HG02943 (cell line): Measurements from ENCODE around the gene ITGA3.

ENCODE experiments used
- ATAC-seq: cut with Tn5 transposase; IDR thresholded peaks from one replicate; pipeline ENCODE4 v1.9.1; 2021; ENCODE audit warnings: mild to moderate bottlenecking, low read depth, moderate library complexity; ENCODE audit not compliant: unreplicated experiment

Gene ITGA3

DNA sequence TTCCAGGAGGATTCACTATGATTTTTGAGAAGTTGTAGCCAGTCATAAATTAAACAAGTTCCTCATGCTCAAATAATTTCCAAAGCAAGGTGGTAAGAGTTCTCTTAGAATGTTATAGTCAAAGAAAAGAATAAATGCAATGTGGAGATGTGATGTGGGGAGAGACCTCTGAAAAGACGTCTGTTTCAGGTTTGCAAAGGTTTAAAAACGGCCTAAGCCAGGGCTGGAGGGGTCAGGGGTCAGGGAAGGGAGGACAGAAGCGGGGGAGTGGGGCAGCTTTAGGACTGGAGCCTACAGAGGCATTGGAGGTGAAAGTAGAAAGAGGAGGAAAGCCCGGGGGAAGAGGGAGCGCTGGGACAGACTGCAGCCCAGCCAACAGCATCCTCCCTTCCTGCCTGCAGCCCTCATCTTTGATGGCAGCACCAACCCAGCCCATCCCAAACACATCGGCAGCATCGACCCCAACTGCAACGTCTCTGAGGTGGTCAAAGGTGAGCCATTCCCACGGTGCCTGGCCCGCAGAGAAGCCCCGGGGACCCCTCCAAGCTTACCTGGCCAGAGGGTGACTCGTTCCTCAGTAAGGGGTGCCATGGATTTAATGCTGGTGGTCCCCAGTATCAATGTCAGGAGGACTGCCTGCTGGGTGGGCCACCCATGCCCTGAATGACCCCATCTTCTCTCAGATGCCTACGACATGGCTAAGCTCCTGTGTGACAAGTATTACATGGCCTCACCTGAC is 50.7 kb downstream of the ITGA3 start:
- ATAC-seq = no peak

DNA sequence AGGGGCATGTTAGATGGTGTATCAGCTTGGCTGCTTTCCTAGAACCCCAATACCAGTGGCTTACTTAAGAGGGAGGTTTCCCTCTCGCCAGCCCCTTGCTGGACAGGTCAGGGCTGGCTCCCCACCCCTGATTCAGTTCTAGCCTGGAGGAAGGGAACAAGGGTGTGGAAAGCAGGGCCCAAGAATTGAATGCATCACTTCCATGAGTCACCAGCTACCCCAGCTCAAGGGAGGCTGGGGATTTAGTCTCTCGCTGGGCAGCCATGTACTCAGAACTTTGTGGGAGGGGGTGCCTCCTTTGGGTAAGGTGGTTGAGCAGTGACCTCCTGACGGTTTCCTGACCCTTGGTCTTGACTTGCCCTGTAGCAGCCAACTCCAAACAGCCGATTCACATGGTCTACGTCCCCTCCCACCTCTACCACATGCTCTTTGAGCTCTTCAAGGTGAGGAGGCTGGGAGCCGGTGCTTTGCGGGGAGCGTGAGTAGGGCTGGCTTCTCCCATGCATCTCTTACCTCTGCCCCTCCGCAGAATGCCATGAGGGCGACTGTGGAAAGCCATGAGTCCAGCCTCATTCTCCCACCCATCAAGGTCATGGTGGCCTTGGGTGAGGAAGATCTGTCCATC is 52.0 kb downstream of the ITGA3 start:
- no peak for ATAC-seq

DNA sequence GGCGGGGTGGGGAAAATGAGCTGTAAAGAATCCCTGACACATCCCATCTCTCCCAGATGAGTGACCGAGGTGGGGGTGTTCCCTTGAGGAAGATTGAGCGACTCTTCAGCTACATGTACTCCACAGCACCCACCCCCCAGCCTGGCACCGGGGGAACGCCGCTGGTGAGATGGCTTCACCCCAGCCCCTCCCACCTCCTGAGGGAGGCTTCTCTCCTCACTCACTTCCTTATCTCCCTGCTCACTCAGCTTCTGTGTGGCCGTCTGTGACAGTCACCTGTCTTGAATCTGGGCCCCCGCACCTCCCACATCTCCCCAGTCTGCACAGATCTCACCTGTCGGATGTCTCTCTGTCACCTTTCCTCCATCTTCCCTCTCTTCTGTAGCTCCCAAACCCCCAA is 52.6 kb downstream of the ITGA3 start:
- no peak for ATAC-seq

DNA sequence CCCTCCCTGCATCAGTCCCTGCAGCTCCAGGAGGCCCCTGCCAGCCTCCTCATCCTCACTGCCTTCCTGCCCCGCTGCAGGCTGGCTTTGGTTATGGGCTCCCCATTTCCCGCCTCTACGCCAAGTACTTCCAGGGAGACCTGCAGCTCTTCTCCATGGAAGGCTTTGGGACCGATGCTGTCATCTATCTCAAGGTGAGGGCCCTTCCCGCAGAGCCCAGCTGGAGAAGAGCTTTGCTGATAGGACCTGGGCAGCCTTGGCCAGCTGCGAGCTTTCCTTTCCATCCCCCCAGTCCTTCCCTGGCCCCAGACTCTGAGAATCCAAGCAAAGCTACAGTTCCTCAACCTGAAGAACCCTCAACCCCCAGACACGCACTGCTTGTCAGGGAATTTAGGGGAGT is 53.3 kb downstream of the ITGA3 start:
- no peak for ATAC-seq

DNA sequence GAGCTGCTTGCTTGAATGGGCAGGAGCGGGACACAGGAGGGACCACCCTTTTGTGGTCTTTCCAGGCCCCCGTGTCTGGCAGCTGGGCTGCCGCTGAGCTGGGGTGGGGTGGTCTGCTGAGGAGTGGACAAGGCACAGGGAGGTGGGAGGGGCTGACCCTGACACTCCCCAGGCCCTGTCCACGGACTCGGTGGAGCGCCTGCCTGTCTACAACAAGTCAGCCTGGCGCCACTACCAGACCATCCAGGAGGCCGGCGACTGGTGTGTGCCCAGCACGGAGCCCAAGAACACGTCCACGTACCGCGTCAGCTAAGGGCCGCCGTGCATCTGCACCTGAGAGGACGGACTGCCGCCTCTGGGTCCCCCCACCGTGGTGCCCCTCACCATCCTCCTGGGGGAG is 53.9 kb downstream of the ITGA3 start:
- no peak for ATAC-seq

DNA sequence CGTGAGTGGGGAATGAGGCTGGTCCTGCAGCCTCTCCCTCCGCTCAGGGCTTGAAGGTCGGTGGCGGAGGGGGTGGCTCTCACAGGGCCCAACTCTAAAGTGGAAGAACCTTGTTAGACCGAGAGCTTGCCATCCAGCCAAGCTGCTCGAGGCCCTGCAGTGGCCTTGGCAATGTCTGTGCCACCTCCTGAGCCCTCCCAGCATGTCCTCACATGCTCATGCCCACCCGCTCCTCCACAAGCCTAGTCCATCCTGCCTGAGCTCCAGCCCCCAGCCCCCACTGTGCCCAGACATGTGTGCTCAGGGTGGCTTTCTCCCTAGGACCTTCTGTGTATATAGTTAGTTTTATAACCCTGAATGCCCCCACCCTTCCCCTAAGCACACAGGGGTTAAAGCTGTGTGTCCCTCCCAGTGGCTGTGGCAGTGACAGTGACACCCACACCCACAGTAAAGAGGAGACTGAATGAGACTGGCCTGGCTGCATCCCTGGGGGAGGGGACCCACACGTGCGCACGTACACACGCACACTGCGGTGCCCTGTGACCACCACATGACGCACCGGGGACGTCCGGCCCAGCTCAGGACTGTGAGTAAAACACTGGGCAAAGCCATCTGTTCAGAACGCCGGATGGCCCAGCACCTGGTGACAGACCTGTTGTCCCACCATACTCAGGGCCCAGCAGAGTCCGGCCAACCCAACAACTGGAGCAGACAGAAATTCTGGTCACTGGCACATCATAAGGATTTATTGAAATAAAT is 54.9 kb downstream of the ITGA3 start:
- no peak for ATAC-seq

DNA sequence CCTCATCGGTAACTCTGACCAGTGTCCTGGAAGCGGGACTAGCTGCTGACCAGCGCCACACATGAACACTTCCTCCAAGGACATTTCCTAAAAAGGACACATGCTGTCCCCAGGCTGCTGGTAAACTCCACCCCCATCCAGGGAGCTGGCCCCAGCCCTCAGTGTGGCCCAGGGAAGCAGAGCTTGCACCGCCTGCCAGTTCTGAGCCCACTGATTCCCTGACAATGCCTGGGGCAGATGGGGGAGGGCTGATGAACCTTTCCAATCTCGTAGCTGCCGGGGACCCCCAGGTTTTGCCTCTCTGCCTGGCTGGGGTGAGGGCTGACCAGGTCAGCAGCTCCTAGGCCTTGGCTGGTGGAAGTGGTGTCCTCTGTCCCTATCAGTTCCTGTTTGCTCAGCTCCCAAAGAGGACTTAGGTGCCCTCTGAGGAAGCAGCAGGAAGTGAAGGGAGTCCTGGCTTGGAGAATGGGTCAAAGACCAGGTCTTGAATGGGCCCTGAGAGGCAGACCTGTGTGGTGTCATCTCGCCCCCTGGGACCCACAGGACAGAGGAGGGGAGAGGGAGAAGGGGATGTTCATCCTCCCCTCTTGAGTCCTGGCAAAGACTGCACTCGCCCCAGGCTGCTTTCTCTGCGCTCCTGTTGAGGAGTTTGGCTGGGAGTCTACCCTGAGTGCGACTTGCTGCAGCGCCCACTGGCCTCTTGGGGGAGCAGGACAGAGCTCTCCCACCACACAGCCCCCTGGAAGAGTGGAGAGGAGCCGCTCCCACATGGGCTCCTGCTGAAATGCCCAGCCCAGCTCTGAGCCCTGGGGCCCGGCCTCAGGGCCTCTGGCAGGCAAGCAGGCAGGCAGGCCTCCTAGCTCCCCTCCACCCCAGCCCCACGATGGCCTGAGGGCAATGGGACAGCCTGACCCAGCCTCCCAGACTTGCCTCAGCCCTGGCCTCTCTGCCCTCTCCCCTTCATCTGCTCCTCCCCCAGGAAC is 56.1 kb downstream of the ITGA3 start:
- no peak for ATAC-seq

DNA sequence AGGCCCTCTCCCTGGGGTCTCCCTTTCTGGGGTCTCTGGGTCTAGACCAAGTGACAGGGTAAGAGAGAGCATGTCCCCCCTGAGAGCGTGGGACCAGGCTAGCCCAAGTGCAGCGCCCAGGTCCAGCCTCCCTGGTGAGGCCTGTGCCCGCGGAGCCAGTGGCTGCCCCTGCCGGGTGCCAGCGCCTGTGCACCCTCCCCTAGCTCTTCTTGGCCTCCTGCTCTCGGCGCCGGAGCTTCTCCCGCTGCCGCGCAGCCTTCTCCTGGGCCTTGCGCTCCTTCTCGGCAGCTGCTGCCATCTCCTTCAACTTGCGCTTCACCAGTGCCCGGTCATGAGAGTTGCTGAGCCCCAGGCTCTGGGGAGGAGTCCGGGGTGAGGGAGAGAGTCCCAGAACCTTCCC is 56.8 kb downstream of the ITGA3 start:
- ATAC-seq = no peak

DNA sequence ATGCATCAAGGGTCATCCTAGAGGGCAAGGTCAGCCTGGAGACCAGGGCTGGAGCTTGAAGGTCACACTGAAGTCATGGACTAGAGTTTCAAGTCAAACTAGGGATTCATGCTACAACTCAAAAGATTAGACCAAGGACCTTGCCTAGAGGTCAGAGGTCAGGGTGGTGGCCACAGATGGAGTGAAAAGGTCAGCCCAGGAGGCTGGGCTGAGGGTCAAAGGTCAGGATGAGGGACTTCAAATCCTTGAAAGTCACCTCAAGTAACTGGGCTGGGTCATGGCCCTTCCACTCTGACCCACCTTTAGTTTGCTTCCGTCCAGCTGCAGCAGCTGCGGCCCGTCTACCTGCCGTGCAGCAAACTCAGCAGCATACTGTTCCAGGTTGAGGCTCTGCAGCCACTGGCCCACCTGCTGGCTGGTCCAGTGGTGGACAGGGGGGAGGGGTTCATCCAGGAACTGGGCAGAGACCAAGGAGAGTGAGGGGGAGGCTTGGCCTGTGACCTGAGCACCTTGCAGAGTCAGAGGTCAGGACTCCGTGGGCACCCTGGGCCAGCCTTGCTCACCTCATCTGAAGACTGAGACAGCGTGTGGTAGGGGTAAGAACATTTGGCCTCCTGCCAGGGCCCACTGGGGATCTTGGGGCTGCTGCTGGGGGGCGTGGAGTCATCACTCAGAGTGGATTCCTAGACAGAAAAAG is 57.9 kb downstream of the ITGA3 start:
- no peak for ATAC-seq

DNA sequence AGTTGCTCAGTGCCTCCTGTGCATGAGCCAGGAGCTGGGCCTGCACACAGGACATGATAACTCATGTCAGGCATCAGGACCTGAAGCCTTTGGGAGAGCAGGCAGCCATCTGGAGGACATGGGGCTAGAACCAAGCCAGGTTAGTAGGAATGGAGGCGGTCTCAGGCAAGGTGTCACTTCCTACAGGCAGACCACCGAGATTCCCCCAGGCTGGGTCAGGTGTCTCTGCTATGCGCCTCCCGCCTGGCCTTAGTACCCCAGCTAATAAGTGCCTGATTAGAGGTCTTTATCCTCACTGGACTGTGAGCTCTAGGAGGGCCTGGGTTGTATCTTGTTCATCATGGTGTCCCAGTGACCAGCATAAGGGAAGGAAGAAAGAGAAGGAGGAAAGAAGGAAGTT is 58.5 kb downstream of the ITGA3 start:
- no peak for ATAC-seq

DNA sequence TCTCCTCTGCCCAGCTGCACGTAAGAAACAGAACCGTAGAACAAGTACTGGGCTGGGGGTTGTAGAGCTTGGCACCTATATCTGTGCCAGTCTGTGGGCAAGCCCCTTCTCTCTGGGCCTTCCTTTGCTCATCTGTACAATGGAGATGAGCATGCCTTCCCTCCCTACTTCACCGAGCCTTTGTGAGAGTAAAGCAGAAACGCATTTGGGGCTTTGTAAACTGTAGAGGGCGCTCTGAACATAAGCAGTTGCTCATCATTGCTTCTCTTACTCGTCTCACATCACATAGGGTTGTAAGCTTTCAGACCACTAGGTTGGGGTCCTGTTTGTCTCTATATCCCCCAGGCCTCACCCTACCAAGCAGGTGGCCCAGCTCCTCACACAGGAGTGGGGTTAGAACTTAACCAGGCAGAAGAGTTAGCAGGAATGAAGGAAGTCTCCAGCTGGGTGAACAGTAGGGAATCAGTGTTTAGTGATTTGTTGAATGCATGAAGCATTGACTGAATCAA is 59.0 kb downstream of the ITGA3 start:
- ATAC-seq = no peak

DNA sequence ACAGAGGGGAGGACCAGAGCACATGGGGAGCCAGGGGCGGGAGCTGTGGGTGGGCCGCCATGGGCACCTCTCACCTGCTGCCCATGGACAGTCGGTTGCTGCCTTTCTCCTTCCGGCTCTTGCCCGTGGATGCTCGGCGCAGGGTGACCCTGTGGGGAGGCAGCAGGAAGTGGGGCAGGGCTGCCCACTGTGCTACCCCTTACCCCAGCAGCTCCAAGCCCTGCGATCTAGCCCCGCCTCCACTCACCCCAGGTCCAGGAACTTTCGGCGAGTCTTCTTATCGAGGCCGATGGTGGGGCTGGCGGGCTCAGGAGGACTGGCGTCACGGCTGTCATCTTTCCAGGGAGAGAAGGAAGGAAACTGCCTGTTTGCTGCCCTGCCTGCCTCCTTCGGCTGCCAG is 59.8 kb downstream of the ITGA3 start:
- no peak for ATAC-seq

DNA sequence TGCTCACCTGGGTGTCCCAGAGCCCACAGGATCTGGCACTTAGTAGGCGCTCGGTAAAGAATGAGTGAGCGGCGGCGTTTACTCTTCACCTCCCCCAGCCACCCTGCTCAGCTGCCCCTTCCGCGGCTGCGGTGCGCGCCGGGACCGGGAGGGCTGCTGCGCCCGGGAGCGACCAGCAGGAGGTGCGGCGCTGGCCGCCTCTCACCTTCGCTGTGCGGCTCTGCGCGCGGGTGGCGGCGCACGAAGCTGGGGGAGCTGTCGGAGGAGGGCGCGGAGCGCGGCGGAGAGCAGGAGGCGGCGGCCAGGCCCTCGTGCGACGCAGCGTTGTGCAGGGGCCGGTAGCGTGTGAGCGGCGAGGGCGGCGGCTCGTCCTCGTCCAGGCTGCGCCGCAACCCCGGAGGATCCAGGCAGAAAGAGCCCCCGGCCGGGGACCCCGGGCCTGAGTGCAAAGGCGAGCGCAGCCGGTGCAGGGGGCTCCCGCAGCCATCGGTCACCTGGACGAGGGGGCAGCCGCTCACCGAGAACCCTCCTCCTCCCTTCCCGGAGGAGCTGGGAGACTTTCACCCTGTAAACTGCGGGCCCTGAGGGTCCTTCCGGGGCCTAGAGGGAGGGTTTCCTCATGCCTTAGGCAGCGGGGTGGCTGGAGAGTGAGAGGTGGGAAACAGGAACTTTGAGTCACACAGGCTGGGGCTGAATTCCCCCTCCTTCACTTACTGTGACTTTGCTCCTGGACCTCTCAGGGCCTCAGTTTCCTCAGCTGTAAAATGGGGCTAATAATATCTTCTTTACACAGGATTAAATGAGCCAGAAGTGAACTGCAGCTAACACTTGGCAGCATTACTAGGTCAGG is 61.5 kb downstream of the ITGA3 start:
- no peak for ATAC-seq

DNA sequence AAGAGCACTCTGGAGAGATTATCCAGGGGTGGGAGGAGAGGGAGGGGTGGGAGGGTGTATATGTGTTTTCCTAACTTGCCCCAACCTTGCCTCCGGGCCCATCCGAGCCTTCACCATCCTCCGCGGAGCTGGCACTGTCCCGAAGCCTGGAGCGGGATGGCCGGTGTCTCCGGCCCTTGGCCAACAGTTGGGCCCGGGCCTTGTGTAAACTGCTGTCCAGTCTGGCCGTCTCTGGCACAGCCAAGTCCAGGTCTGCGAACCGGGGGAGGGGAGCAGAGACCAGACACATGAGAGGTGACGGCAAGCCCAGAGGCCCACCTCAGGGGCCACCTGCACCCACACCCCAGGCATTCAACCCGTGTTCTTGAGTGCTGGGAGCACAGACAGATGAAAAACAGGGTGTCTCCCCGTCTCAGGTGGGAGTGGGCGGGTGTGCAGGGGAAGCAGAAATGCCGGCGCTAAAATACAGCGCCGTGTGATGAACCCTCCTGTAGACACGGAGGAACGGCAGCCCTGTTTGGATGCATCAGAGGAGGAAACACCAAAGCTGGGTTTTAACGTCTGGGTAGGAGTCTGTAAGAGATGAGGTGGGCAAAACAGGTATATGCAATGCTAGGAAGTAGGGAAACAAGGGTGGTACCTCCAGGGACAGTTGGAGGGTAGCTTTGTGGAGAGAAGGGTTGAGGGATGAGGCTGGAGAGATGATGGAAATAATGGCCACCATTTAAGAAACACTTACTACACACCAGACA is 62.3 kb downstream of the ITGA3 start:
- ATAC-seq = no peak

DNA sequence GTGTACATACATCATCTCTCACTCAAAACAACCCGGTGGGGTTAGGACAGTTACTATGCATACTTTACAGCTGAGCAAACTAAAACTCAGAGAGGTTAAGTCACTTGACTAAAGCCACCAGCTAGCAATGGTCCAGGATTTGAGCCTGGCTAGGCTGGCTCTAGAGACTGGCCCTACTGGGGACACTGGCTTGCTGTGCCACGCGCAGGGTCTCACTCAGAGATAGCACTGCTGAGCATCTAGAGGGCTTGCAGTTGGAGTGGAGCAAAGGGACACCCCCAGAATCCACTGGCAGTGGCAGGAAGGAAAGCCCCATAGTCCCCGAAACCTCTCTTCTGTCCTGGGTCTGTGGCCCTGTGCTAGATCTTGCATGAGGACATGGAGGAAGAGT is 62.9 kb downstream of the ITGA3 start:
- ATAC-seq = no peak

DNA sequence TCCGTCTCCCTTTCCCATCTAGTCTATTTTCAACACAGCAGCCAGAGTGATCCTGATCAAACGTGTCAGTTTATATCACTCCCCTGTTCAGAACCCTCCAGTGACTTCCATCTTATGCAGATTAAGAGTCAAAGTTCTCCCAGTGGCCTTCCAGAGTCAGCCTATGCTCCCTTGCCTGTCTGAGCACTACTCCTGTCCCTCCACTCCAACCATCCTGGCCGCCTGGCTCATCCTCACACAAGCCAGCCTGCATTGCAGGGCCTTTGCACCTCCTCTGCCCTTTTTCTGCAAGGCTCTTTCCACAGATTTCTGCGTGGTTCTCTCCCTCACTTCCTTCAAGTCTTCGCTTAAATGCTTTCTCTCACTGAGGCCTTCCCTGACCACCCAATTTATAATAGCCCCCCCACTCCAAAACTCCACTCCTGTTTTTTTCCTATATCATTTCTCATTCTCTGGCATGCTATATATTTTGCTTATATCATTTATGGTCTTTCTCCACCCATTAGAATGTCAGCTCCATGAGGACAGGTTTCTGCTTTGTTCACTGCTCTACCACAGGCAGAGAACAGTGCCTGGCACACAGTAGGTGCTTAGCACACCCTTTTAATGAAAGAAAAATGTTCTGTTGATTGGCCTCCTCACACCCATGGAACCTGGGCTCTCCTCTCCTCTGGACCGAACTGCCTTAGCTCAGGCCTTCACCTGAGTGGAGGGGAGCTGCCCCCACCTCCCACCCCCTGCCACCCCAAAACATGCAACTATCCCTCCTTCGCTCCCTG is 64.8 kb downstream of the ITGA3 start:
- ATAC-seq = no peak

DNA sequence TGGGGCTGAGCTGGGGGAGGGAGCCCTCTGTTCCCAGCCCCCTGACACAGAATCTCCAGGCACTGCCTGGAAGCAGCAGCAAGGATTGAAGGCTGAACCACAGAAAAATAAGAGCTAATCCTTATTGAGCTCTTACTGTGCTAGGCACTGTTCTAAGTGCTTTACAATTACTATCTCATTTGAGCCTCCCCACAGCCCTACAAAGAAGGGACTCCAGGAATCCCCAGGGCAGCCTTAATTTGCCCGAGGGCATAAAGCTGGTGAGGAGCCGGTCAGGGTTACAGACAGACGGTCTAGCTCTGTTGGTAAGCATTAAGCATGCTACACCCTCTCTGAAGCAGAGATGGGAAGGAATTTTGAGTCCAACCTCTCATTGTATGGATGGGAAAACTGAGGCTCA is 67.0 kb downstream of the ITGA3 start:
- no peak for ATAC-seq
